Measurements from ENCODE around the gene KDM6A.

KDM6A gene

DNA sequence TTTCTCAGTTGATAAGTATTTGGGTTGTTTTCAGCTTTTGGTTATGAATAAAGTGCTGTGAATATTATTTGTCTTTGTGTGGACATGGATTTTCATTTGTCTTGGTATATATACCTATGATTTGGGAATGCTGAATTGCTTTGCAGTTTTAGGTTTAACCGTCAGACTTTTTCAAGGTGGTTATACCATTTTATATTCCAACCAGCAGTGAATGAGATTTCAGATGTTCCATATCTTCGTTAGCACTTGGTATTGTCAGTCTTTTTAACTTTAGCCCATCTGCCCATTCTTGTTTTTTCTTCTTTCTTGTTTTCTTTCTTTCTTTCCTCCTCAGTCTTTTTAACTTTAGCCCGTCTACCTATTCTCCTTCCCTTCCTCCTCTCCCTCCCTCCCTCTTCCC is 106.0 kb downstream of the KDM6A start:
- H3K4me1 ChIP-seq (ENCODE audit: insufficient read depth, low read length, severe bottlenecking): no peaks in the 10 kb centered on the region
- H3K9me3 ChIP-seq (ENCODE audit: low read length): no peaks in the 10 kb centered on the region
- H3K36me3 ChIP-seq (ENCODE audit: insufficient read depth, low read length): peaks cover 27% of the 10 kb centered on the region
- H3K9me2 ChIP-seq (ENCODE audit: low read depth, low read length): no peaks in the 10 kb centered on the region
- no peaks in the 10 kb centered on the region for H4K20me1 ChIP-seq (ENCODE audit: insufficient read depth, low read length)
- H3K4me2 ChIP-seq (ENCODE audit: low read length): no peak overlapping the region
- H3K4me3 ChIP-seq (ENCODE audit: low read depth, low read length, poor library complexity, severe bottlenecking): no peak overlapping the region
- TF ChIP-seq, protein P1, sequence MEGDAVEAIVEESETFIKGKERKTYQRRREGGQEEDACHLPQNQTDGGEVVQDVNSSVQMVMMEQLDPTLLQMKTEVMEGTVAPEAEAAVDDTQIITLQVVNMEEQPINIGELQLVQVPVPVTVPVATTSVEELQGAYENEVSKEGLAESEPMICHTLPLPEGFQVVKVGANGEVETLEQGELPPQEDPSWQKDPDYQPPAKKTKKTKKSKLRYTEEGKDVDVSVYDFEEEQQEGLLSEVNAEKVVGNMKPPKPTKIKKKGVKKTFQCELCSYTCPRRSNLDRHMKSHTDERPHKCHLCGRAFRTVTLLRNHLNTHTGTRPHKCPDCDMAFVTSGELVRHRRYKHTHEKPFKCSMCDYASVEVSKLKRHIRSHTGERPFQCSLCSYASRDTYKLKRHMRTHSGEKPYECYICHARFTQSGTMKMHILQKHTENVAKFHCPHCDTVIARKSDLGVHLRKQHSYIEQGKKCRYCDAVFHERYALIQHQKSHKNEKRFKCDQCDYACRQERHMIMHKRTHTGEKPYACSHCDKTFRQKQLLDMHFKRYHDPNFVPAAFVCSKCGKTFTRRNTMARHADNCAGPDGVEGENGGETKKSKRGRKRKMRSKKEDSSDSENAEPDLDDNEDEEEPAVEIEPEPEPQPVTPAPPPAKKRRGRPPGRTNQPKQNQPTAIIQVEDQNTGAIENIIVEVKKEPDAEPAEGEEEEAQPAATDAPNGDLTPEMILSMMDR (IDR thresholded peaks at IDR 0.05; ENCODE audit: low read length): no peak
- no peak for TF ChIP-seq EZH2 (IDR thresholded peaks at IDR 0.05; ENCODE audit: borderline replicate concordance, low read length)
- H3K27me3 ChIP-seq (ENCODE audit: insufficient read depth, low read length): no peaks in the 10 kb centered on the region
- H3K79me2 ChIP-seq (ENCODE audit: insufficient read depth, low read length): peaks cover 17% of the 10 kb centered on the region; the same call in 1 of the 2 replicates
- H3K9ac ChIP-seq (ENCODE audit: low read length): no peak overlapping the region
- H3F3A ChIP-seq (ENCODE audit: insufficient read depth, low read length): no peaks in the 10 kb centered on the region
- no peak overlapping the region for H2AFZ ChIP-seq (ENCODE audit: low read length)
- no peak overlapping the region for H3K27ac ChIP-seq (ENCODE audit: low read depth, low read length, poor library complexity, severe bottlenecking)

DNA sequence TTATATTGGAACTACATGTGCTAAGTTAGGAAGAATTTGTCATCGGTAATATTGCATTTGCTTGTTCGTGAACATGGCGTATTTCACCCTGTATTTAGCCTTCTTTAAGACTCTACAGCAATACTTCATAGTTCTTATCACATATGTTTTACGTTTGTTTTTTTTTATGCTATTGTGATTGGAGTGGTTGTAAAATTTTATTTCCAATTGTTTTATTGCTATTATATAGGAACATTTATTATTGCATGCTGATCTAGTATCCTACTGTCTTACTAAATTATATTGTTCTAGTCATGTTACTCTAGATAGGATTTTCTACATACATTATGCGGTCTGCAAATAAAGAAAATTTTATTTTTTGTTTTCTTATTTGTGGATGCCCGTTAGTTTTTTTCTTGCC is 107.4 kb downstream of the KDM6A start:
- H3K9me2 ChIP-seq (ENCODE audit: low read depth, low read length): no peaks in the 10 kb centered on the region
- H3K4me3 ChIP-seq (ENCODE audit: low read depth, low read length, poor library complexity, severe bottlenecking): no peak overlapping the region
- no peak overlapping the region for H2AFZ ChIP-seq (ENCODE audit: low read length)
- no peak overlapping the region for H3K4me2 ChIP-seq (ENCODE audit: low read length)
- no peak overlapping the region for H3K27ac ChIP-seq (ENCODE audit: low read depth, low read length, poor library complexity, severe bottlenecking)
- H3K9me3 ChIP-seq (ENCODE audit: low read length): no peaks in the 10 kb centered on the region
- H4K20me1 ChIP-seq (ENCODE audit: insufficient read depth, low read length): no peaks in the 10 kb centered on the region
- H3K79me2 ChIP-seq (ENCODE audit: insufficient read depth, low read length): peaks cover 17% of the 10 kb centered on the region; the same call in 1 of the 2 replicates
- no peaks in the 10 kb centered on the region for H3K4me1 ChIP-seq (ENCODE audit: insufficient read depth, low read length, severe bottlenecking)
- H3K36me3 ChIP-seq (ENCODE audit: insufficient read depth, low read length): peaks cover 16% of the 10 kb centered on the region
- H3F3A ChIP-seq (ENCODE audit: insufficient read depth, low read length): no peaks in the 10 kb centered on the region
- no peak for TF ChIP-seq EZH2 (IDR thresholded peaks at IDR 0.05; ENCODE audit: borderline replicate concordance, low read length)
- TF ChIP-seq, protein P1 (IDR thresholded peaks at IDR 0.05; ENCODE audit: low read length): no peak
- H3K9ac ChIP-seq (ENCODE audit: low read length): no peak overlapping the region
- H3K27me3 ChIP-seq (ENCODE audit: insufficient read depth, low read length): no peaks in the 10 kb centered on the region

DNA sequence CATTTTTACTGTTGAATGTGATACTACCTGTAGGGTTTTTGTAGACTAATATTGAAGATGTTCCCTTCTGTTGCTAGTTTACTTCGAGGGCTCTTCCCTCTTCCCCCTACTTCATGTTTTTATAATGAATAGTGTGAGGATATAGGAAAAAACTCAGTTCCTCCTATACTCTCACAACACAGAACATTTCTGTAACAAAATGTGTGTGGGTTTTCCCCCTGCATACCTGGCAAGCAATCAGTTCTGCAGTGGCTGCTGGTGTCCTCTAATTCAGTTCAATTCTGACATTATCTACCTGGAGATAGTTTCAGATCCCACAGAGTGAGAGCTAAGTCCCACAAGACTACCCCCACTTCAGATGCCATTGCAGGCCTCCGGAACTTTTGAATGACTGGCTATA is 107.9 kb downstream of the KDM6A start:
- H3F3A ChIP-seq (ENCODE audit: insufficient read depth, low read length): no peaks in the 10 kb centered on the region
- H3K27me3 ChIP-seq (ENCODE audit: insufficient read depth, low read length): no peaks in the 10 kb centered on the region
- no peak overlapping the region for H3K9ac ChIP-seq (ENCODE audit: low read length)
- H3K27ac ChIP-seq (ENCODE audit: low read depth, low read length, poor library complexity, severe bottlenecking): no peak overlapping the region
- TF ChIP-seq, protein P1 (IDR thresholded peaks at IDR 0.05; ENCODE audit: low read length): no peak
- no peak for TF ChIP-seq EZH2 (IDR thresholded peaks at IDR 0.05; ENCODE audit: borderline replicate concordance, low read length)
- H3K79me2 ChIP-seq (ENCODE audit: insufficient read depth, low read length): peaks cover 17% of the 10 kb centered on the region; the same call in 1 of the 2 replicates
- peaks cover 11% of the 10 kb centered on the region for H3K36me3 ChIP-seq (ENCODE audit: insufficient read depth, low read length)
- no peak overlapping the region for H2AFZ ChIP-seq (ENCODE audit: low read length)
- H4K20me1 ChIP-seq (ENCODE audit: insufficient read depth, low read length): no peaks in the 10 kb centered on the region
- no peaks in the 10 kb centered on the region for H3K9me2 ChIP-seq (ENCODE audit: low read depth, low read length)
- H3K4me3 ChIP-seq (ENCODE audit: low read depth, low read length, poor library complexity, severe bottlenecking): no peak overlapping the region
- no peaks in the 10 kb centered on the region for H3K4me1 ChIP-seq (ENCODE audit: insufficient read depth, low read length, severe bottlenecking)
- no peaks in the 10 kb centered on the region for H3K9me3 ChIP-seq (ENCODE audit: low read length)
- no peak overlapping the region for H3K4me2 ChIP-seq (ENCODE audit: low read length)
